H1 (cell line): ENCODE measurements around the gene RGS6. TPM values are rescaled to one million over a fixed set of nuclear protein-coding genes. Genes with fewer than 3 reads are reported as not detected.

Experiments used
- CBX5 ChIP-seq: fragments of 300-800, 300-1000 bp; sonication (generic); IDR thresholded peaks from 2 replicates; pipeline ENCODE4 v1.7.1; 2016; ENCODE audit warnings: antibody characterized with exemption, low read length, low read depth
- CBX8 ChIP-seq: fragments of 300-800, 300-1000 bp; sonication (generic); IDR thresholded peaks from 2 replicates; pipeline ENCODE4 v1.7.1; 2016; ENCODE audit warnings: low read depth, low read length, borderline replicate concordance
- CHD1 ChIP-seq: IDR thresholded peaks from 2 replicates; pipeline ENCODE4 v1.6.1; 2012; ENCODE audit warnings: low read depth, low read length, improper control_type of control experiment
- EZH2 ChIP-seq: fragments of 200-600 bp; sonication (generic); IDR thresholded peaks from 2 replicates; pipeline ENCODE4 v1.7.1; 2012; ENCODE audit warnings: low read depth, mild to moderate bottlenecking, moderate library complexity, low read length, inconsistent platforms; ENCODE audit not compliant: severe bottlenecking
- GTF2F1 ChIP-seq: IDR thresholded peaks from 2 replicates; pipeline ENCODE4 v1.6.1; 2012; ENCODE audit warnings: low read depth, low read length, improper control_type of control experiment, borderline replicate concordance
- POU5F1 ChIP-seq: IDR thresholded peaks from 2 replicates; pipeline ENCODE4 v1.6.1; 2011; ENCODE audit warnings: low read depth, mild to moderate bottlenecking, low read length, moderate library complexity
- polyA plus RNA-seq, 7 experiments: library from polyadenylated mRNA; depleted of rRNA in 3 of 7; stranded (reverse) in 5 of 7; unstranded in 2 of 7; fragments of >200 nt in 5 of 7; fragments of 200-250 nt in 2 of 7; gene quantifications; 1 replicate in 5 of 7; 2 replicates in 1 of 7; 4 replicates in 1 of 7; pipeline versions ENCODE4 v1.2.1 to v1.2.3, GENCODE V29; 2011 to 2013; ENCODE audit warnings: missing spikeins in 2 of 7, mixed read lengths in 2 of 7
- total RNA-seq: library from RNA; stranded (reverse); fragmentation: NEBNext Ultra II Directional; extraction: Animal tissue kit (Norgen Biotek cat#: 25700); gene quantifications from 2 replicates; pipeline ENCODE4 v1.2.1, GENCODE V29; 2021
- TF ChIP-seq, protein P1 (sequence below): IDR thresholded peaks from 2 replicates; pipeline ENCODE4 v1.6.1; 2012; ENCODE audit warnings: low read length, inconsistent platforms

The RGS6 gene
- total and polyA plus RNA-seq, 2 of the 8 experiments (the other 6 are each of a cell fraction or from before 2014, with no cell fraction given) = 0.26 to 1.1 TPM

DNA sequence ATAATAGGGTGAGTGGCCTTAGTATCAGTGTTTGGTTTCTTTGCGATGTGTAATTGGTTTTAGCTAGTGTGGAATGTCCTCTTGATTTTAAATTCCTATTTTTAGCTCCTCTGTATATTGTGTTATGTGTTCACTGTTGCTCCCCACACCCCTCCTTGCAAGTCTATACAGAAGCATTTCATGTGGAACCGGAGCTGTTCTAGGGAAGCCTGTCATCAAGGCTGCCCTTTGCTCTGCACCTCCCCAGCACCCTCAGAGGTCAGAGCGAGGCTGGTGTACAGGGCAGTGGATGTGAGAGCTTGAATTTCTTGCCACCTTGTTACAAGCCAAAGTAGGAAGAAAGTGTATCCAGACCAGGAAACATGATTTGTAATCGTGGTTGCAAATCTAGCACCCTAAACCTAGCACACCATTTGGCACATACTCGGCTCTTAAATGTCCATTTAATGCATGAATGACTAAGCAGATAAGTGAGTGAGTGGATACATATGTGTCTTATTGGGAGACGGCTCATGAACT, 376.8 kb downstream of the RGS6 start (continued):
- TF ChIP-seq, protein P1, sequence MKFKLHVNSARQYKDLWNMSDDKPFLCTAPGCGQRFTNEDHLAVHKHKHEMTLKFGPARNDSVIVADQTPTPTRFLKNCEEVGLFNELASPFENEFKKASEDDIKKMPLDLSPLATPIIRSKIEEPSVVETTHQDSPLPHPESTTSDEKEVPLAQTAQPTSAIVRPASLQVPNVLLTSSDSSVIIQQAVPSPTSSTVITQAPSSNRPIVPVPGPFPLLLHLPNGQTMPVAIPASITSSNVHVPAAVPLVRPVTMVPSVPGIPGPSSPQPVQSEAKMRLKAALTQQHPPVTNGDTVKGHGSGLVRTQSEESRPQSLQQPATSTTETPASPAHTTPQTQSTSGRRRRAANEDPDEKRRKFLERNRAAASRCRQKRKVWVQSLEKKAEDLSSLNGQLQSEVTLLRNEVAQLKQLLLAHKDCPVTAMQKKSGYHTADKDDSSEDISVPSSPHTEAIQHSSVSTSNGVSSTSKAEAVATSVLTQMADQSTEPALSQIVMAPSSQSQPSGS = no peak
- TF ChIP-seq CHD1 = no peak
- TF ChIP-seq CBX5 = no peak
- TF ChIP-seq GTF2F1 = no peak
- no peak for TF ChIP-seq CBX8
- TF ChIP-seq POU5F1 = no peak
- TF ChIP-seq EZH2 = no peak
